Mammary epithelial cell (primary cell): ENCODE data around the gene CCL4.

Experiments used
- EZH2 ChIP-seq: IDR thresholded peaks from 2 replicates; pipeline ENCODE4 v1.6.1; 2012; ENCODE audit warnings: low read length, inconsistent platforms, borderline replicate concordance
- TF ChIP-seq, protein P1 (sequence below), 2 donors: IDR thresholded peaks in 1 of 2; conservative IDR thresholded peaks in 1 of 2; 2 replicates each; pipeline ENCODE4 v1.5.1; 2011 to 2012; ENCODE audit warnings: inconsistent platforms in 2 of 2, low read length in 2 of 2, mild to moderate bottlenecking in 2 of 2, control low read depth in 1 of 2, low read depth in 1 of 2; ENCODE audit not compliant: insufficient read depth in 1 of 2; ENCODE audit errors: extremely low read depth in 1 of 2

- TF ChIP-seq, protein P1, sequence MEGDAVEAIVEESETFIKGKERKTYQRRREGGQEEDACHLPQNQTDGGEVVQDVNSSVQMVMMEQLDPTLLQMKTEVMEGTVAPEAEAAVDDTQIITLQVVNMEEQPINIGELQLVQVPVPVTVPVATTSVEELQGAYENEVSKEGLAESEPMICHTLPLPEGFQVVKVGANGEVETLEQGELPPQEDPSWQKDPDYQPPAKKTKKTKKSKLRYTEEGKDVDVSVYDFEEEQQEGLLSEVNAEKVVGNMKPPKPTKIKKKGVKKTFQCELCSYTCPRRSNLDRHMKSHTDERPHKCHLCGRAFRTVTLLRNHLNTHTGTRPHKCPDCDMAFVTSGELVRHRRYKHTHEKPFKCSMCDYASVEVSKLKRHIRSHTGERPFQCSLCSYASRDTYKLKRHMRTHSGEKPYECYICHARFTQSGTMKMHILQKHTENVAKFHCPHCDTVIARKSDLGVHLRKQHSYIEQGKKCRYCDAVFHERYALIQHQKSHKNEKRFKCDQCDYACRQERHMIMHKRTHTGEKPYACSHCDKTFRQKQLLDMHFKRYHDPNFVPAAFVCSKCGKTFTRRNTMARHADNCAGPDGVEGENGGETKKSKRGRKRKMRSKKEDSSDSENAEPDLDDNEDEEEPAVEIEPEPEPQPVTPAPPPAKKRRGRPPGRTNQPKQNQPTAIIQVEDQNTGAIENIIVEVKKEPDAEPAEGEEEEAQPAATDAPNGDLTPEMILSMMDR (conservative IDR thresholded peaks at IDR 0.05 in 1 of 2, IDR thresholded peaks at IDR 0.05 in 1 of 2; ENCODE audit: extremely low read depth in 1 of 2, insufficient read depth in 1 of 2, low read depth in 1 of 2, low read length in 2 of 2), result no peak
- no peak for TF ChIP-seq EZH2
Measured at GRCh38 chr17:36147601-36148000, 44.0 kb downstream of the CCL4 start.
